OCI-LY1 (cell line): ENCODE data around the gene ALG8.

Experiments
- CTCF ChIP-seq: fragments of 200-600 bp; sonication (generic), shearing (Covaris generic); IDR thresholded peaks from 2 replicates; pipeline ENCODE4 v1.5.1; 2017; ENCODE audit warnings: mild to moderate bottlenecking, antibody characterized with exemption, low read length, moderate library complexity, mixed read lengths
- EZH2 ChIP-seq: fragments of 200-600 bp; sonication (generic), shearing (Covaris generic); IDR thresholded peaks from 2 replicates; pipeline ENCODE4 v1.8.0; 2017; ENCODE audit warnings: borderline replicate concordance, mixed run types, mild to moderate bottlenecking, antibody characterized with exemption, low read length, moderate library complexity, mixed read lengths

- TF ChIP-seq EZH2 (no peak), CTCF (no peak)
Measured at GRCh38 chr11:78081583-78081982, 57.8 kb downstream of the ALG8 start.
